Renal cortex interstitium (tissue), 11 donors: Measurements from ENCODE around the gene SPATA45. TPM values are rescaled to one million over a fixed set of nuclear protein-coding genes. Genes with fewer than 3 reads are reported as not detected.

Source experiments
- DNase-seq, 11 donors: peaks; one replicate each; pipeline ENCODE4 v3.0.0-alpha.2; 2013; ENCODE audit warnings: low read depth in 9 of 11, low spot score in 4 of 11; ENCODE audit errors: extremely low read depth in 1 of 11
- polyA plus RNA-seq, 3 donors: library from polyadenylated mRNA; unstranded; fragments of 120-200 nt; gene quantifications; one replicate each; pipeline ENCODE4 v1.2.1, GENCODE V29; 2013; ENCODE audit not compliant: insufficient read length in 3 of 3

Gene SPATA45
- polyA plus RNA-seq, 3 donors = 0.20 to 0.41 TPM; not detected in 1

- peak in 1 of 11 donors; percentile 44 for DNase-seq
Observed at GRCh38 chr1:212791261-212791675, 56.2 kb downstream of the SPATA45 start.

GRCh38 chr1:212785871-212786270 is 61.6 kb downstream of the SPATA45 start:
- no peak for DNase-seq

- no peak for DNase-seq
Observed at GRCh38 chr1:212783976-212784375, 63.5 kb downstream of the SPATA45 start.

- DNase-seq = peak in 1 of 11 donors; percentile 8
Observed at GRCh38 chr1:212782422-212783154, 64.9 kb downstream of the SPATA45 start.

DNA sequence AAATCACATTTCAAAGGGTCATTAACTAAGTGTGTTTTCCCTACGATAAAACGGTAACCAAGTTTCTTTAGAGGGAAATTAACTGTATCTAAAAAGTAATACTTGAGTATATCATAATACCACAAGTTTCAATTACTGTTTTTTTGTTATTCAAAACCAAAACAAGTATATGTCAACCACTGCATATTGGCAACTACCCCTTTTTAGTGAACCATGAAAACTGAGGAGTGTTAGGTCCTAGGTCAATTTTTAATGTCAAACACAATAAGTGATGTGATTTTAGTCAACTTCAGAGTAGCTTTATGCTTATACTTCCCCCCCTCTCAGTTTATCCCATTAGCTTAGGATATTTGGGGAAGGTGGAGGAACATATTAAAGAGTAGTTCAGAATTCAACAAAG is 66.2 kb downstream of the SPATA45 start:
- DNase-seq = no peak

DNA sequence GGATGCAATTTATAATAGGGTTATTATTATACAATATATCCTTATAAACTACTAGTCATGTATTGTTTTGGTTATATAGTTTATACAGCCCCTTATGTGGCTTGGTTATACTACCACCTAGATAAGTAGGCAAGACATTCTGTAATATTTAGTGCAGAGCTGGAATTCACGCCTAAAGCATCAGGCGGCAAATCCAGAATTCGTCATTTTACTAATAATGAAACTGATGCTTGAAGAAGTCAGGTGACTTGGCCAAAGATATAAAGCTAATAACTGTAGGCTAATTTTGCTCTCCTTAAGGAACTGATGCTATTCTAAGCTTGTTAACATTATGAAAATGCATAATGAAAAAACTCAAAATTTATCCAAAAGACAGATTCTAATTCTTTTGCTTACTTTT is 66.7 kb downstream of the SPATA45 start:
- no peak for DNase-seq

Other genes with a start within 250 kb of the SPATA45 start
- 10 to 100 TPM; 13.2 to 33.4 (median 18.5) TPM for gene ATF3, start 238.9 kb downstream of the SPATA45 start, polyA plus RNA-seq
- gene BATF3, start 147.8 kb downstream of the SPATA45 start, polyA plus RNA-seq = 1 to 10 TPM in 2 of 3 donors, under 1 TPM in 1; 0.73 to 1.7 (median 1.3) TPM
- gene NSL1, start 55.9 kb downstream of the SPATA45 start, polyA plus RNA-seq = 10 to 100 TPM; 38.2 to 48.2 (median 47.1) TPM
- 10 to 100 TPM; 16.8 to 23.8 (median 22.6) TPM for gene TATDN3, start 55.8 kb downstream of the SPATA45 start, polyA plus RNA-seq
- 10 to 100 TPM; 19.7 to 32.2 (median 31.7) TPM for gene FLVCR1, start 10.6 kb upstream of the SPATA45 start, polyA plus RNA-seq
- gene VASH2, start 102.9 kb upstream of the SPATA45 start, polyA plus RNA-seq = 10 to 100 TPM; 21.5 to 24.7 (median 22.7) TPM
- 10 to 100 TPM; 32.3 to 51.4 (median 39.1) TPM for gene ANGEL2, start 168.2 kb upstream of the SPATA45 start, polyA plus RNA-seq
- gene RPS6KC1, start 203.6 kb upstream of the SPATA45 start, polyA plus RNA-seq = 10 to 100 TPM; 21.9 to 23.5 (median 22.6) TPM